GM19468 (cell line): ENCODE results near the gene CDKN2B-AS1.
A peak's percentile ranks its signal among the peaks of the same experiment; 100 is the strongest.
"Not testable (repeated sequence)": the region's sequence is repeated elsewhere in the genome, so short reads cannot be mapped to it uniquely, and the experiment has no call there.

Experiments used
- ATAC-seq: cut with Tn5 transposase; IDR thresholded peaks from one replicate; pipeline ENCODE4 v1.9.1; 2021; ENCODE audit warnings: mild to moderate bottlenecking, moderate library complexity, moderate number of reproducible peaks; ENCODE audit not compliant: unreplicated experiment; ENCODE audit errors: extremely low read depth

CDKN2B-AS1 gene

DNA sequence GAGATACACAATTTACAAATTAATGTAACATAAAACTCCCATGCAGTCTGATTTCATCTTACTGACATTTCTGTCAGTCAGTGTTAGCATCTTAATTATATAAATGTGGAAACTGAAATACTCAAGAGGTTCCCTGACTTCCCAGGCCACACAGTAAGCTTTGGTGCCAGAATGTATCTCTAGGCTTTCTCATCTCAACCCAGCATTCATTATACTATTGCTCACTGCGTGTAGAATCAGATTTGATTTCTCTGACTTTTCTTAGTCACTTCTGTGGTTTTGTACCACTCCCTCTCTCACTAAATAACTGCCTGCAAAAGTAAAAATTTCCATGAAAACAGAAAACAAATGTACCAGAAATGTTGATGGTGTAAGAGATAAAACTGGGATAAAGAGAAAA, 46.2 kb downstream of the CDKN2B-AS1 start:
- no peak for ATAC-seq

GRCh38 chr9:22041344-22041743, 46.8 kb downstream of the CDKN2B-AS1 start:
- ATAC-seq = no peak

DNA sequence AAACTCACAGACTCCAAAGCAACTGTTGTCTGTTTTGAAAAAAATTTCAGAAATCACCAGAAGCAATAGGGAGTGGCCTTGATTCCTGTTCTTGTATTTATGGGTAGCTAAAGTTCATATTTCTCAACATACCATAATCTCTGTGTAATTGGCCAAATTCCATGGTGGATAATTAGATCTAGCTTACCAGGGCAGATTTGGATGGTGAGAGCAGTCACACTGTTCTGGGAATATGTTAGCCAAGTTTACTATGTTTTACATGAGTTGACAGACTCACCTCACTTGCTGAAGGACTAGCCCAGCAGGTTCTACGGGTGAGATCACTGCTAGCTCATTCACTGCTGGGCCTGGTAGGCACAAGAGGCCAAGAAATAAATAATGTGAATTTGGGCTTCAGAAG, 47.2 kb downstream of the CDKN2B-AS1 start:
- no peak for ATAC-seq

DNA sequence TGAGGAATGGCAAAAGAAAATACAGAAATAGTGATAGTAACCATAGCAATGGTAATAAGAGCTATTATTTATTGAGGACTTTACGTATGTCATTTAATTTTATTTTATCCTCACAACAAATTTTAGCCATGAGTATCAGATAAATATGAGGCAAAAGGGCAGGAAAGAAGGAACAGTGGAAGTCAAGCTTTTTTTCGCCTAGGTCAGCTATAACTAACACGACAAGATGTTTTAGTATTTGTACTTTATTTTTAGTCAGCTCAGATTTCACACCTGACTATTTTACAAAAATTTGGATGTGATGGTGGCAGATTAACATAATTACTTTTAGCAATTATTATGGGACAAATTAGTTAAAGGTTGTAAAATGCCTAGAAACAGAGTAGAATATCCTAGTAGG, 49.3 kb downstream of the CDKN2B-AS1 start:
- no peak for ATAC-seq

GRCh38 chr9:22044583-22044982, 50.0 kb downstream of the CDKN2B-AS1 start:
- no peak for ATAC-seq

DNA sequence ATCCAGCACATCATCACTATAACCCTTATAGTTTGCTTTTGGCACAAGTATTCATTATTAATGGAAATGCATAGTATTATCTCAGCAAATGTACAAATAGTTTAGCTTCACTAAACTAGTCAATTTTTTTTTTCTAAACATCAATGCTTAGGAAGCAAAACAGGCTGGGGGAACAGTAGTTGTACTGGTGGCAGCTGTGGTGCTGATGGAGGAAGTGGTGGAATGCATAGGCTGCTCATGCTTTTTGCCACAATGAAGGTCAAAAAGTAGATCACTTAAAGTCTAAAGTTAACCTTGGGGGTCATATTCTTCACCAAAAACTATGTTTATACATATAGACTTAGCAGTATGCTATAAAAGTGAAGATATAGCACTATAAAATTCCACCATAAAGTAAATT, 50.8 kb downstream of the CDKN2B-AS1 start:
- no peak for ATAC-seq

DNA sequence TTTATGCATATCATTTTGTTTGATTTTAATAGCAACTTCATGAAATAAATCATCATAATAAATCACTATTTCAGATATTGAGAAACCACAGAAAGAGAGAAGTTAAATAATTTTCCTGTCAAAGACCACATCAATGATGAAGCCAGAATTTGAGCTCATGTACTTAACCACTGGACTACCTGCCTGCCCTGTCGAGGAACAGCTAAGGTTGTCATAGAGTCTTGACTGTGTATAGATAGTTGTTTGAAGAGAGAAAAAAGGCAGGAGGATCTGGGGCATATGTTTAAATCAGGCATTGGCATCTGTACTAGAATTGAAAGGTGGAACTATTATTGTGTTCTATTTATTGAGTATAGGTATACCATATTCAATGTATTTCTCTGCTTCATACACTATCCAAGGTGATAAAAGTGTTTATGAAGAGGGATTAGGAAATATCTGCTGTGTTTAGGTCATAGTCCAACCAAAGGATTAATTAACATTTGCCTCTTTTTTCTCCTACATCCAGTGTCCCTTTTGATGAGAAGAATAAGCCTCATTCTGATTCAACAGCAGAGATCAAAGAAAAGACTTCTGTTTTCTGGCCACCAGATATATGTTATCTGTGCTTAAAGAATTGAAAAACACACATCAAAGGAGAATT, 51.8 kb downstream of the CDKN2B-AS1 start:
- ATAC-seq = no peak

DNA sequence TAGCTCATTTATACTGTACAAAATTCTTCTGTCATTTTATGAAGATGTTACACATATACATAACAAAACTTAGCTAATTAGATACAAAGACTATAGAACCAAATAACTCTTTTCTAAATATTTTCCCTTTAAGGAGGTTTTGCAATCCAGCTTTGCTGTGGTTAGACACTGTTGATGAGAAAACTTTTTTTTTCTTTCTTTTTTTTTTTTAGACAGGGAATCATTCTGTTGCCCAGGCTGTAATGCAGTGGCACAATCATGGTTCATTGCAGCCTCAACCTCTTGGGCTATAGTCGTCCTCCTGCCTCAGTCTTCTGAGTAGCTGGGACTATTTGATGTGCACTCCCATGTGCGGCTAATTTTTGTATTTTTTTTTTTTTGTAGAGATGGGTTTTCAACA, 53.0 kb downstream of the CDKN2B-AS1 start:
- ATAC-seq = no peak

- no peak for ATAC-seq
Observed at GRCh38 chr9:22049411-22049810, 54.8 kb downstream of the CDKN2B-AS1 start.

DNA sequence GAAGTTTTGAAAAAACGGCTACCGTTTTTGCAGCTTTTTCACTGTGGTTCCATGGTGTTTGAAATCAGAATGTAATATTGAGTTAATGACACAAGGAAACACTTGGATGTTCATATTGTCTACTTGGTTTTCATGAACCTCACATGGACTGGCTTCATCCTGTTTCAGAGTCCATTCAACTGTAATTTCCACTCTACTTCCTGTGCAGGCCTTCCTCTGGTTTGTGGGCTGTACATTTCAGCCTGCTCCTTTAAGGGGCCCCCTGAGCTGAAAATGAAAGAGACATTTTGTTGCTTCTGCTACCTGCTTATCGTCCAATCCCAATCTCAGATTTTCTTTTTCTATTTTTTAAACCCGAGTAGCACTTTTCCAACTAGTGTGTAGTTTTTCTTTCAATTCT, 56.3 kb downstream of the CDKN2B-AS1 start:
- ATAC-seq = peak; percentile 61

DNA sequence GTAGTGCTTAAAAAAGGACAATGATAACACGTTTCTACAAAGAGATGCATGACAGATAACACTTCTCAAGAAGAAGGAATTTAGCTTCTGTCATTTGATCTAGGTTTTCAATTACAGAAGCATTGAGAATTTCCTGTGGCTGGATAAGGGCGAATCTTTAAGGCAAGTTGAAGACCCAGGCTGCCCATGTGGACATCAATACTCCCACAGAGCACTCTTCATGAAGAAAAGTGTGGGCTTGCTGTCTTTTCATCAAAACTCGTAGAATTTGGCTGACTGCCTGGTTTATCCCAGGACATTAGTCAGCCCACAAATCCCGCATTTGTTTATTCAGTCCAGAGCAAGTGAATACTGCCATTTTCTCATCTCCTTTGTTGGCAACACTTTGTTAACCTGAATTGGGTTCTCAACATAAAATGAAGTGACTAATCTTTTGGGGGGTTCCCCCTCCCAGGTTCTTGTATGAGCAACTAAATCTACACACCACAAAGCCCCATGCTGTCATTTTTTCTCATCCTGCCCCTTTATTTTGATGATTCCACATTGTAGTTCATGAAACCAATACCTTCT, 57.9 kb downstream of the CDKN2B-AS1 start:
- no peak for ATAC-seq

GRCh38 chr9:22053178-22053577, 58.6 kb downstream of the CDKN2B-AS1 start:
- ATAC-seq = no peak

DNA sequence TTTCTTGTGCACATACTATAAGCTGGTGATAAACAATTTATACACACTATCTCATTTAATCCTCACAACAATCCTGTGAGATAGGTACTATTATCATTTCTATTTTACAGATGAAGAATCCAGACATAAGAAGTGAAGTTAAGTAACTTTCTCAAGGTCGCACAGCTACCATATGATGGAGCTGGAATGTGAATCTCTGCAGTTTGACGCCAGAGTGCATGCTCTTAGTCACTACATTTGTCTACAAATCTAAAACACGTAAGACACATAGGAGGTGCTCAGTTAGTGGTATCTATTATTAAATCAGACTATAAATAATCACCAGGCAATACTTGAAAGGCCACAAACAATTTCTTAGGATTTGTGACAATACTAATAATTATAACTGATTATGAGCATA, 59.5 kb downstream of the CDKN2B-AS1 start:
- ATAC-seq = no peak

DNA sequence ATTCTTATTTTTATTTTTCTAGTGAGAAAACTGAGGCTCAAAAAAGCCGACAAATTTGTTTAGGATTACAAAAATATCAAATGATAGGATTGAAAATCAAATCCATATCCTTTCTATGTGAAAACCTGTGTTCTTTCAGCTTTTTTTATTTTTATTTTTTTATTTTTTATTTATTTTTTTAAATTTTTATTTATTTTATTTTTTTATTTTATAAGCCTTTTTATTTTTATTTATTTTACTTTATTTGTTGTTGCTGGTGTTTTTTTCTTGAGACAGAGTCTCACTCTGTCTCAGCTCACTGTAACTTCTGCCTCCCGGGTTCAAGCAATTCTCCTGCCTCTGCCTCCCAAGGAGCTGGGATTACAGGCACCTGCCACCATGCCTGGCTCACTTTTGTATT, 59.9 kb downstream of the CDKN2B-AS1 start:
- no peak for ATAC-seq

DNA sequence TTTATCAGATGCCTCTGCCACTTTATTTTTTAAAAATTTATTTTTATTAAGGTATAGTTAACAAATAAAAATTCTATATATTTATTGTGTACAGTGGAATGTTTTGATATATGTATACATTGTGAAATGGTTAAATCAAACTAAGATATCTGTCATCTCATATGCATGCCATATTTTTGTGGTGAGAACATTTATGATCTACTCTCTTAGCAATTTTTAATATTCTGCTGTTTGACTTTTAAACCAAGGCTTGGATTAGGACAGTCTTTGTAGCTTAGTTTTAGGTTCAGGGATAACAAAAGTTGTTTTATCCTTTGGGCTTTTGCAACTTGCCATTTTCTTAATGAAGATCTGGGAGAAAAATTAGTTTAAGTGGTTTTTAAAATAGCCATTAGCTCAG, 60.5 kb downstream of the CDKN2B-AS1 start:
- ATAC-seq = no peak

DNA sequence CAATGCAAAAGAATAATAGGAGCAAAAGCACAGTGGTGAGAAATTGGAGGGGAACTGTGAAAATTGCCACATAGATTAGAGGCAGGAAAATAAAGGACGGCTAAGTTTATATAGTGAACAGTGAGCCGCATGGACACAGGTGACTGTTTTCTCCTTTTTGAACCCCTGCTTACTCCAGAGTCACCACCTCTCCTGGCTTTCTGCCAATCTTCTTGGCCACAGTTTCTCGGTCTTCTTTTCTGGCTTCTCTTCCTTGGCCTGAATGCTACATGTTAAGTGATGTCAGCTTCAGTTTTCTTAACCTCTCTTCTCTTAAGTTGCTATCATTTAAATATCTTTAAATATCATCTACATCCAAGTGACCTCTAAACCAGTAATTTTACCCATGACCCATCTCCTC, 61.8 kb downstream of the CDKN2B-AS1 start:
- ATAC-seq = no peak

- not testable (repeated sequence) for ATAC-seq
Observed at GRCh38 chr9:22057972-22058371, 63.4 kb downstream of the CDKN2B-AS1 start.

DNA sequence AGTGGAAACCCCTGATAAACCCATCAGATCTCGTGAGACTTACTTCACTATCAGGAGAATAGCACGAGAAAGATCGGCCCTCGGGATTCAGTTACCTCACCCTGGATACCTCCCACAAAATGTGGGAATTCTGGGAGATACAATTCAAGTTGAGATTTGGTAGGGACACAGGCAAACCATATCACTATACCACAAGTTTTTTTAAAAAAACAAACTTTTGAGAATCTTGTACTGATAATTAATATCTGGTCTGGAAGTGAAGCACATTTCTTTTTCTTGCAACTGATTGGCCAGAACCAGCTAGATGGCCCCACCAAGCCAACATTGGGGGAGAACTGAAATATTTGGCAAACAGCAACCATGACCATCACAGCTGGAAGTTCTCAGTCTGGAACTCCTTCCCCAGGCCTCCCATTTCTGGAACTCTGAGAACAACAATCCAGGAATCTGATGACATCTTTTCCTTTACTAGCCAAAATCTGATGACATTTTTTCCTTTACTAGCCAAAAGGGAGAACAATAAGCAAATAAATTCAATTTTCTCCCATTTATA, 66.3 kb downstream of the CDKN2B-AS1 start:
- no peak for ATAC-seq

DNA sequence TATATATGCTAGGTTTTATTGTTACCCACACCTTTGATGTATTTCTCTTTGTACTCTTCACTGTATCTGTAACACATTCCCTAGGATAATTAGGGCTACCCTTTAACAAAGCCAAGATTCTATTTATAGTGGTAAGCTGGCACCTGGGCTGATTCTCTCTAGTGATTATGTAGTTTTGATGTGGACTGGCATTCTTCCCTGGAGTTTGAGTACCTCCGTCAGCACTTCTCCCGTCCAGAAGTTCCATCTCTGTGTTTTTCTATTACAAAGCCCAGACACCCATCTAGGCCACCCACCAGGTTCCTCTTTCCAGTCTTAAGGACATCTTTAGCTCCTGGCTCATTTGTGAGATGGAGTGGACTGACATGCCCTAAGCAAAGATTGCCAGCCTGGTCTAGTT, 70.4 kb downstream of the CDKN2B-AS1 start:
- ATAC-seq = no peak

DNA sequence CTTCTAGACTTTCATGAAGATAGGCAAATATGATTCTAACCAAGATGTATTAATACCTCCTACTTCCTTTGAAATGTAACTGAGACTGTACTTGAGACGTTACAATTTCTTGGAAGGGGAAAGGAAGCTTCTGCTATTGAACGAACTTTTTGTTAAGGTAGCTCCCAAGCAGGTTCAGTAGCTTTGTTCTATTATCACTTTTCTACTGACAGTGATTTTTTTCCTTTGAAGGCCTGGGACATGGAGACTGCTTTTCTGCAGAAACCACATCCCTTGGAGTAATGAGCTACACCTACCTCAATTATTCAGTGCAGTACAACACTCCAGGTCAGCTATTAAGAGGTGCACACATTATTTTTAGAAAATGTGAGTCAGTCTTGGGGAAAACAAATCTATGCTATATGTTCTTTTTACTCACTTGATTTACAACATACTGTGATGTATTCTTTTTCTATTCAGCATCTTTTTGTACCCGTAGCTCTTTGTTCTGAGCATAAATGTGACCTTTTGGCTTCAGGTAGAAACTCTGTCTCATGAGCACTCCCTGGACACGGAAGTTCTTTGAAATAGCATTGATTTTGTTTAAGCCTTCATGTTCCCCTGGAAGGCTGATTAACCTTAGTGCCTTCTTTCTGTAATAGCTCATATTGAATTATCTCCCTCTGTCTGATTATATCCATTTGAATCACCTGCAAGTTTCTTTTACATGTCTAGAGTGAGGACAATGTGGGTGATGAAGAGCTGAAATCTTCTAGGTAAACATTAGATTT, 71.0 kb downstream of the CDKN2B-AS1 start:
- ATAC-seq = no peak

DNA sequence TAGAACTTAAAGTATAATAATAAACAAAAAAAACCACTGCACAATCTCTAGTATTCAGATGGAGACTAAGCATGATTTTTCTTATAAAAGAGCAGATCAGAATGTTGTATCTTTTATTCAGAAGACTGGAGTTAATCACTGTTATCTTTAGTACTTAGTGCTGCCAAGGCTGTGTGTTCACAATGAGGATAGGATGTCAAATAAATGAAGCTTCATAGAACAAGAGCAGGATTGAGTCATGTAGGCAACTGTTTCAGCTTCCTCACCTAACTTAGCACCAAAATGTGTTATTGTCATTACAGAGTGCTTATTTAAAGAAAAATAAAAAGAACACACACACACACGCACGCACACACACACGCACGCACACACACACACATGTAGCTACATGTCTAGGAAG, 72.6 kb downstream of the CDKN2B-AS1 start:
- no peak for ATAC-seq
